ENCODE data around the gene INS.
A peak's percentile ranks its signal among the peaks of the same experiment; 100 is the strongest.

INS gene

GRCh38 chr11:2142762-2143202 is 18.2 kb downstream of the INS start:
- no peak for TF ChIP-seq CTCF (IDR thresholded peaks at IDR 0.05)
- no peak for TF ChIP-seq ZFX (IDR thresholded peaks at IDR 0.05; ENCODE audit: borderline replicate concordance)

GRCh38 chr11:2142300-2142759 is 18.7 kb downstream of the INS start:
- TF ChIP-seq ZFX (IDR thresholded peaks at IDR 0.05; ENCODE audit: borderline replicate concordance) (no peak), CTCF (IDR thresholded peaks at IDR 0.05) (no peak)
- no peak overlapping the region for H3K27ac ChIP-seq

More at GRCh38 chr11:2142762-2143202, 18.2 kb downstream of the INS start:
- no peak overlapping the region for H3K27ac ChIP-seq

GRCh38 chr11:2140411-2141400 is 20.3 kb downstream of the INS start:
- TF ChIP-seq ZFX (IDR thresholded peaks at IDR 0.05; ENCODE audit: borderline replicate concordance) (no peak), CTCF (IDR thresholded peaks at IDR 0.05) (no peak)
- H3K27ac ChIP-seq: no peak overlapping the region

- H3K27ac ChIP-seq: no peak overlapping the region
- no peak for TF ChIP-seq CTCF (IDR thresholded peaks at IDR 0.05)
- TF ChIP-seq ZFX (IDR thresholded peaks at IDR 0.05; ENCODE audit: borderline replicate concordance): no peak
These were observed 21.2 kb downstream of the INS start for GRCh38 chr11:2139621-2140337.

GRCh38 chr11:2139123-2139521 is 21.9 kb downstream of the INS start, which contains the start of gene IGF2:
TSS of gene IGF2 (minus strand) at chr11:2139389. CDS start at chr11:2135523, 3,866 bp downstream.
- peak; percentile 21; the same call in 1 of the 2 replicates for TF ChIP-seq CTCF (IDR thresholded peaks at IDR 0.05)
- TF ChIP-seq ZFX (IDR thresholded peaks at IDR 0.05; ENCODE audit: borderline replicate concordance): no peak

GRCh38 chr11:2138431-2139122 is 22.4 kb downstream of the INS start:
- H3K27ac ChIP-seq: no peak overlapping the region
- no peak for TF ChIP-seq CTCF (IDR thresholded peaks at IDR 0.05)
- TF ChIP-seq ZFX (IDR thresholded peaks at IDR 0.05; ENCODE audit: borderline replicate concordance): no peak

More at GRCh38 chr11:2139123-2139521, 21.9 kb downstream of the INS start, which contains the start of gene IGF2:
- H3K27ac ChIP-seq: no peak within 1 kb of the TSS
